ENCODE data around the gene TSEN34.

- TF ChIP-seq SIN3A (IDR thresholded peaks at IDR 0.05; ENCODE audit: borderline replicate concordance, insufficient read depth, low read depth, low read length) = no peak
- TF ChIP-seq CTCF (IDR thresholded peaks at IDR 0.05) = no peak
- TF ChIP-seq REST (IDR thresholded peaks at IDR 0.05; ENCODE audit: insufficient read depth in 1 of 2, low read depth in 2 of 2, low read length in 1 of 2) = no peak
- TF ChIP-seq TCF7L2 (IDR thresholded peaks at IDR 0.05; ENCODE audit: low read depth, low read length) = no peak
Measured at GRCh38 chr19:54141356-54141755, 49.8 kb upstream of the TSEN34 start.
